Fibroblast of gingiva (primary cell): ENCODE measurements around the gene SOX8.

Experiments used
- DNase-seq: peaks from one replicate; pipeline ENCODE4 v3.0.0-alpha.2; 2011; ENCODE audit warnings: low read depth

SOX8 gene

DNA sequence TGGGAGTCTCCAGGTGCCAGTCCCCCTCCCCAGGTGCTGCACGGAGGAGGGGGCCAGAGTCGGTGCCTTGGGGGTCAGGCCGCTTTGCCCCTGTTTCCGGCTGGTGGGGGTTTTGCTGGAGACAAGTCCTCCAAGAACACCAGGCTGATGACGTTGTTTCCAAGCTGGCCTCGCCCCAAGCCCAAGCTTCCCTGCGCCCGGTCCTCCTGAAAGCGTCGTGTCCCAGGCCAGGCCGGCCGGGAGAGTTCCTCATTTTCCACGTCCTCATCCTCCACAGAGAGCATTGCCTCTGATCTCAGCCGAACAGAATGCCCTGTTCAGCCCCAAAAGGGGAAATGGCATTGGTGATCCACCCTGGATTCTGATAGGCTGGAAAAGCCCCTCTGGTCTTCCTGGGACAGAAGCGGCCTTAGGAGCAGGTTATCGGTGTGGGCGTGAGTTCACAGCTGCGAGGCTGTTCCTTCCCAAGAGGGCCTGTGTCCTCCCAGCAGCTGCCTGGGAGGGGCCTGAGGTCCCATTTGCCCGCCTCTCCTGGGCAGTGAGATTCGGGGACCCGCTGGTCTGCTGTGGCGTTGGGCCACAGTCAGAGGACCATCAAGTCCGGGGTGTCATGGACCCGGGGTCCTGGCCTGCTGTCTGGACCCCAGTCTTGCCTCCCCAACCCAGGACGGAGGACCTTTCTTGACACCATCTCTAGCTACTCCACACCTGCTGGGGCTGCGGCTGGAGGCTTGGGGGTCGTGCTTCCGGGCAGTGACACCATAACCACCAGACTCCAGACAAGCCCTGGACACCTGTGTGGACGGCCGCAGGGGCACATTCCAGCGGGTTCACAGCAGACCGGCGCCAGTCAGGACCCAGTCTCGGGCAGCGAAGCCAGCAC lies 7.1 kb downstream of the SOX8 start:
- DNase-seq, result no peak

DNA sequence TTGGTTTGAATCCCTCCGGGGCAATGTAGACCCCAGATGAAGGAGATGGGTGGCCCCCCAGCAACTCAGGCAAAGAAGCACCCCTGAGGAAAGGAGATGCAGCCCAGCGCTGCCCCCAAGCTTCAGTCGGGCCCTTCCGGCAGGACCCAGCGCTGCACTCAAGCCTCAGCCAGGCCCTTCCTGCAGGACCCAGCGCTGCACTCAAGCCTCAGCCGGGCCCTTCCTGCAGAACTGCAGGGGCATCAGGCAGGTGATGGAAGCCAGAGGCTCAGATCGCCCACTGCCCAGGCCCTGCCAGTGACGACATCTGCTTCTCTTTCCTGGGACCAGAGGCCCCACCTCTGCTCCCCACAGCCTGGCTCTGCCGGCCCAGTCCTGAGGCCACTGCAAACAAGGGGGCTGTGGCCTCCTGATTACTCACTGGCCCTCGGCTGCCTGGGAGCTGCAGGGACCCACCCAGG lies 7.8 kb downstream of the SOX8 start:
- no peak for DNase-seq

DNA sequence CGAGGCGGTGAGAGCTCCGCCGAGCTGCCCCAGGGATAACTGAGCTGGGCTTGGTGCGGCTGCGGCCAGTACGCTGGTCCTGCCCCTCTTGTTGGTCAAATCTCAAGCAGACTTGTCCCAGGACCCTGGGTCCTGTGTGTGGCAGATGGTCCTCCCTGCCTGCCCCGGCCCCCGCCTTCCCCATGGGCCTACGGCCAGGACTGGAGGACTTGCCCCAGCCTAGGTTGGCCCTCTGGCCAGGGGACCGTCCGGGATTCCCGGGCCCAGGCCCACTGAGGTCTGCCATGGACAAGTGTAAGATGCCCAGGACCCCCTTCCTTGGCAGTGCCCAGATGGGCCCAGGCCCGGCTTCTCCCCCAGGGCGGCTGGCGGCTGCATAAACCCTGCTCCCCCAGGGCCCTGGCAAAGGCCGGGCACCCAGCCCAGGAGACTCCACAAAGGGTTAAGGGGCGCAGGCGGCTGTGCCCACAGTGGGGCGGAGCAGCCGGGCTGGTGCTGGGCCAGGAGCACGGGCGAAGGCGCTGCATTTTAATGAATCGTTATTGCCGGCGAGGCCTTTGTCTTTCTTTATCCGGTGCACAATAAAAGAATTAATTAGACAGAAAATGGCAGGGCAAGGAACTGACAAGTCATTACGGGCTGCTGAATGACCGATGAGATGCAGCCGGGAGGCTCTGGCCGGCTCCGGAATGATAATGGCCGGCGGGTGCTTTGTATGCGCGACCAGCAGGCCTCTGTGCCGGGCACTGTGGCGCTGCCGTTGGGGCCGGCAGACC lies 9.1 kb downstream of the SOX8 start:
- no peak for DNase-seq

DNA sequence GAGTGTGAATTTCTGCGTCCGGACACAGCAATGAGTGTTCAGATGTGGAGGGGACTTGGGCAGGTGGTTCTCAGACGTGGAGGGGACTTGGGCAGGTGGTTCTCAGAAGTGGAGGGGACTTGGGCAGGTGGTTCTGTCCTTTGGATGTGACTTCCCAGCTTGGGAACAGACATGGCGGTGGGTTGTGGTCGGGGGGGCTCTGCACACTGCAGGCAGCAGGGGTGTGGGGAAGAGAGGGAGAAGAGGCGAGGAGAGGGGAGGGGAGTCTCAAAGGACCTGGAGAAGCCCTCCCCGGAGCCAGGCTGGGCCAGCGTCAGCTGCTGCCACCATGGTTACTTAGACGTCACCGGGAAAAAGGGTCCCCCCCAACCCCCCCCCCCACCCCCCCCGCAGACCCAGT lies 9.8 kb downstream of the SOX8 start:
- no peak for DNase-seq

GRCh38 chr16:991773-992172 lies 10.2 kb downstream of the SOX8 start:
- no peak for DNase-seq

GRCh38 chr16:993731-994130 lies 12.2 kb downstream of the SOX8 start:
- DNase-seq, result no peak

DNA sequence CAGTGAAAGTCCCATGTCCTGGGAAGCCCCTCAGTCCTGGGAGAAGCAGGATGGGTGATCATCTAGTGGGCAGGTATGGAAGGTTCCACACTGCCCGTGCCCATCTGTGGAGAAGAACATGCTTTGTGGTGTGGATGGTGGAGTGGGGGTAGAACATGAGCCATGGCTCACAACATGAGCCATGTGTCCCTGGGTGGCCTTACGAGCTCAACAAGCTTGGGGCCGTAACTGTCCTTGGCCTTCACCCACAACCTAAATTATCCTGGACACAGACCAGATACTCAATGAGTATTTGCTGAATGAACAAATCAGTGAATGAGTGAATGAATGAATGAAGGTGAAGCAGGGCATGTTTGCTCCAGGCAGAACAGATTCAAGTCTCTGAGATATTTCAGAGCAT lies 13.5 kb downstream of the SOX8 start:
- peak; percentile 44 for DNase-seq

DNA sequence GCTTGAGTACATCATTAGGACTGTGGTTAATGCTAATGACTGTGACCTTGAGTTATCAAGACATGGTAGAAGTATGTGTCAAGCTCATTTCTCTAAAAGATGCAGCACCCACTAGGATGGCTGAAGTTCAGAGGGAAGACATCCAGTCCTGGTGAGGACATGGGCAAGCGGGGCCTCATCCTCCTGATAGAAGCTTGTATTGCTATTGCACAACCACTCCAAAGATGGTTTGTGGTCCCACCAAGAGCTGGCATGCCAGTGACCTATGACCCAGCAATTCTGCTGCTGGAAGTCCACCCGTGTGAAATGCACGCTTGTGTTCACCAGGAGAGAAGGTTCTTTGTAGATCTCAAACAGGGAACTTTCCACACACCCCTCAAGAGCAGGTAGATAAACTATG lies 14.2 kb downstream of the SOX8 start:
- DNase-seq, result no peak

GRCh38 chr16:996681-997080 lies 15.1 kb downstream of the SOX8 start:
- no peak for DNase-seq

- no peak for DNase-seq
Measured at GRCh38 chr16:997440-998051, 16.0 kb downstream of the SOX8 start.

- DNase-seq, result no peak
Measured at GRCh38 chr16:998211-998610, 16.6 kb downstream of the SOX8 start.

GRCh38 chr16:998615-999014 lies 17.0 kb downstream of the SOX8 start:
- DNase-seq, result no peak

- DNase-seq, result no peak
Measured at GRCh38 chr16:999677-1000076, 18.1 kb downstream of the SOX8 start.

- DNase-seq, result no peak
Measured at GRCh38 chr16:1000608-1001007, 19.0 kb downstream of the SOX8 start.

DNA sequence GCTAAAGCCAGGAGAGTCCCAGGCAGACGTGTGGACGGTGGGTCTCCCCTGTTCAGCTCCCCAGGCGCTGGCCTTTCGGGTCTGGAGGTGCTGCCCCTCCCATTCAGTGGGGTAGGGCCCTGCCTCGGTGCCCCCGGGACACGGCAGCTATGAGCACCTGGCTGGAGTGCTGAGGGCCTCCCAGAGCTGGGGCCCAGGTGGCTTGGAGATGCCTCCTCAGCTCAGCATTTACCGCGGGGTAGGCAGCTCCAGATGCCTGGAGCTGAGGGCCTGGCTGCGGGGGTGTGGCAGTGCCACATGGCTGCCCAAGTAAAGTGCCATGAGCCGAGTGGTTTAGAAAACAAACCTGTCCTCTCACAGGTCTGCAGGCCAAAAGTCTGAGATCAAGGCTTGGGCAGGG lies 19.5 kb downstream of the SOX8 start:
- no peak for DNase-seq

DNA sequence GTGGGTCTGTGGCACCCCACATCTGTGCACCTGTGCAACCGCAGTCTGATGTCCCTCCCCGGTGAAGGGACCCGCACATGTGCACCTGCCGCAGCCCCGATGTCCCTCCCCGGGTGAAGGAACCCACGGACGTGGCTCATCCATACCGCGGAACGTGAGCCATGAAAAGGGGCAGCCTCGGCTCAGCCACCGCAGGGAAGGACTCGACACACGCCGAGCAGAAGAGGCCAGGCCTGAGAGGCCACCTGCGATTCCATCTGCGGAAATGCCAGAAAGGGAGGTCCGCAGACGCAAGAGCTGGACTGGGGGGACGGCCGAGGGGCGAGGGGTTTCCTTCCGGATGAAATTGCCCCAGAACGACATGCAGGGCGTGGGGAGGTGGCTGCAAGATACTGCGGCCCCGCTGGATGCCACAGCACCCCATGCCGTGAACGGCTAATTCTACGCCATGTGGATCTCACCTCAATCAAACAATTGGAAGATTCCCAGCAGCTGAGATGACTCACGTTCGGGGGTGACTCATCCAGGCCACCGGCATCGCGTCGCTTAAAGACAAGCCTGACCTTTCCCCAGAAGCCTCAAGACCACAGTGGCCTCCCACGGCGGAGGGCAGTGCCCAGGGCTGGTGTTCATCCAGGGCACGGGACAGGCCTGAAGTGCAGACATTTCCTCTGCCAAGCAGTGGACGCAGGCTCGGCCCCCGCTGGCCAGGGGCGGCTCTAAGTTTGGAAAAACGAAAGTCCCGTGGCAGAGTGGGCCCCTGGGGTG lies 21.0 kb downstream of the SOX8 start:
- DNase-seq, result peak; percentile 85

GRCh38 chr16:1003391-1004347 lies 22.1 kb downstream of the SOX8 start:
- no peak for DNase-seq

- no peak for DNase-seq
Measured at GRCh38 chr16:1005286-1005685, 23.7 kb downstream of the SOX8 start.

- no peak for DNase-seq
Measured at GRCh38 chr16:1006781-1007180, 25.2 kb downstream of the SOX8 start.

DNA sequence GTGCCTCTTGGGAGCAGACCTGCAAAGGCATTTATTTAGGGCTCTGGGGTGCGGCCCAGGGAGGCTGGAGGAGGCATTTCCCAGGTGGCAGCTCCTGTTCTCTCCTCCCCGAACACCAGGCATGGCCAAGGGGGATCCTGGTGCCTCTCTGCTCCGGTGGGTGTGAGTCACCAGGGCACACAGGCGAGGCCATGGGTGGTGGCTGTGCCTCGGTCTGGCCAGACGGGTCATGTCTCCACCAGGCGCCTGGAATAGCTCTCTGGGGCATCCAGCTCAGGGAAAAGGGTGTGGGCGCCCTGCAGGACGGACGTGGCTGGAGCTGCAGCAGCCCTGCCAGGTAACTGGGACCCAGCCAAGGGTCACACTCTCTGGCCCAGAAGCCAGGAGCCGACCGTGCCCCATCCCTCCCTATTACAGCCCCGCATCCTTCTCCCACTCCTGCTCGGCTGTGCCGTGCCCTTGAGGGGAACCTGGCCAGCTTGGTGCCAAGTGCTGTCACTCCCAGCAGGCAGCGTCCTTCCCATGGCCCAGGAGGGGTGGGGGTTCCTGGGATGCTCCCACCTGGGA lies 25.8 kb downstream of the SOX8 start:
- no peak for DNase-seq

- no peak for DNase-seq
Measured at GRCh38 chr16:1008085-1008484, 26.5 kb downstream of the SOX8 start.
